SK-N-SH (cell line): ENCODE measurements around the gene F2RL3.

ENCODE experiments used
- EP300 ChIP-seq, 2 experiments: IDR thresholded peaks; 2 replicates each; pipeline versions ENCODE4 v1.4.0 to v1.6.1; 2012; ENCODE audit warnings: borderline replicate concordance in 1 of 2, low read depth in 1 of 2, low read length in 1 of 2
- JUND ChIP-seq: IDR thresholded peaks from 2 replicates; pipeline ENCODE4 v1.4.0; 2012
- NFIC ChIP-seq: IDR thresholded peaks from 2 replicates; pipeline ENCODE4 v1.4.0; 2012; ENCODE audit warnings: borderline replicate concordance
- POLR2AphosphoS5 ChIP-seq: IDR thresholded peaks from 2 replicates; pipeline ENCODE4 v1.6.1; 2012; ENCODE audit warnings: low read depth, low read length
- RXRA ChIP-seq: IDR thresholded peaks from 2 replicates; pipeline ENCODE4 v1.4.0; 2012; ENCODE audit warnings: low read depth, mild to moderate bottlenecking, borderline replicate concordance
- TAF1 ChIP-seq: IDR thresholded peaks from 2 replicates; pipeline ENCODE4 v1.6.1; 2012; ENCODE audit warnings: low read depth, mild to moderate bottlenecking, low read length, moderate library complexity, borderline replicate concordance
- TEAD4 ChIP-seq: IDR thresholded peaks from 2 replicates; pipeline ENCODE4 v1.4.0; 2012; ENCODE audit warnings: mild to moderate bottlenecking, borderline replicate concordance; ENCODE audit not compliant: insufficient read depth
- YY1 ChIP-seq: IDR thresholded peaks from 2 replicates; pipeline ENCODE4 v1.4.0; 2012; ENCODE audit warnings: low read depth, mild to moderate bottlenecking
- TF ChIP-seq, protein P1 (sequence below): fragments of 200-600 bp; sonication (generic); IDR thresholded peaks from 2 replicates; pipeline ENCODE4 v1.6.1; 2017; ENCODE audit warnings: antibody characterized with exemption, mild to moderate bottlenecking, moderate library complexity
- TF ChIP-seq, protein P2 (sequence below): IDR thresholded peaks from 2 replicates; pipeline ENCODE4 v1.6.1; 2012; ENCODE audit warnings: mild to moderate bottlenecking, low read depth, low read length, moderate library complexity
- TF ChIP-seq, protein P3 (sequence below): IDR thresholded peaks from 2 replicates; pipeline ENCODE4 v1.4.0; 2012; ENCODE audit warnings: low read depth
- TF ChIP-seq, protein P4 (sequence below): fragments of 150-350 bp; IDR thresholded peaks from 2 replicates; pipeline ENCODE4 v1.6.1; 2017; ENCODE audit warnings: antibody characterized with exemption, low read length, low read depth, borderline replicate concordance
- TF ChIP-seq, protein P5 (sequence below): IDR thresholded peaks from 2 replicates; pipeline ENCODE4; 2012

DNA sequence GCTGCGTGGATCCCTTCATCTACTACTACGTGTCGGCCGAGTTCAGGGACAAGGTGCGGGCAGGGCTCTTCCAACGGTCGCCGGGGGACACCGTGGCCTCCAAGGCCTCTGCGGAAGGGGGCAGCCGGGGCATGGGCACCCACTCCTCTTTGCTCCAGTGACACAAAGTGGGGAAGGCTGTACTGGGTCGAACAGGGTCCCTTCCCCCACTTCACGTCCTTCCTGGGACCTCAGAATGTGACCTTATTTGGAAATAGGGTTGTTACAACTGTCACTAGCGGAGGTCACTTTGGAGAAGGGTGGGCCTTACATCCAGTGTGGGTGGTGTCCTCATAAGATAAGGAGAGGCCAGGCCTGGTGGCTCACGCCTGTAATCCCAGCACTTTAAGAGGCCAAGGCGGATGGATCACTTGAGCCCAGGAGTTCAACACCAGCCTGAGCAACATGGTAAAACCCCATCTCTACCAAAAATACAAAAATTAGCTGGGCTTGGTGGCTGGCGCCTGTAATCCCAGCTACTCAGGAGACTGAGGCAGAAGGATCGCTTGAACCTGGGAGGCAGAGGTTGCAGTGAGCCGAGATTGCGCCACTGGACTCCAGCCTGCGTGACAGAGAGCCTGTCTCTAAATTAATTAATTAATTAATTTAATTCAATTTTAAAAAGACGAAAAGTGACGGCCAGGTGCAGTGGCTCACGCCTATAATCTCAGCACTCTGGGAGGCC is 1.8 kb downstream of the F2RL3 start:
- TF ChIP-seq NFIC (no peak), YY1 (no peak), JUND (no peak), TAF1 (no peak), TEAD4 (no peak), RXRA (no peak), EP300 (IDR thresholded peaks at IDR 0.05; ENCODE audit: borderline replicate concordance in 1 of 2, low read depth in 1 of 2, low read length in 1 of 2) (no peak), POLR2AphosphoS5 (no peak)
- TF ChIP-seq, protein P1, sequence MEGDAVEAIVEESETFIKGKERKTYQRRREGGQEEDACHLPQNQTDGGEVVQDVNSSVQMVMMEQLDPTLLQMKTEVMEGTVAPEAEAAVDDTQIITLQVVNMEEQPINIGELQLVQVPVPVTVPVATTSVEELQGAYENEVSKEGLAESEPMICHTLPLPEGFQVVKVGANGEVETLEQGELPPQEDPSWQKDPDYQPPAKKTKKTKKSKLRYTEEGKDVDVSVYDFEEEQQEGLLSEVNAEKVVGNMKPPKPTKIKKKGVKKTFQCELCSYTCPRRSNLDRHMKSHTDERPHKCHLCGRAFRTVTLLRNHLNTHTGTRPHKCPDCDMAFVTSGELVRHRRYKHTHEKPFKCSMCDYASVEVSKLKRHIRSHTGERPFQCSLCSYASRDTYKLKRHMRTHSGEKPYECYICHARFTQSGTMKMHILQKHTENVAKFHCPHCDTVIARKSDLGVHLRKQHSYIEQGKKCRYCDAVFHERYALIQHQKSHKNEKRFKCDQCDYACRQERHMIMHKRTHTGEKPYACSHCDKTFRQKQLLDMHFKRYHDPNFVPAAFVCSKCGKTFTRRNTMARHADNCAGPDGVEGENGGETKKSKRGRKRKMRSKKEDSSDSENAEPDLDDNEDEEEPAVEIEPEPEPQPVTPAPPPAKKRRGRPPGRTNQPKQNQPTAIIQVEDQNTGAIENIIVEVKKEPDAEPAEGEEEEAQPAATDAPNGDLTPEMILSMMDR: no peak
- TF ChIP-seq, protein P2, sequence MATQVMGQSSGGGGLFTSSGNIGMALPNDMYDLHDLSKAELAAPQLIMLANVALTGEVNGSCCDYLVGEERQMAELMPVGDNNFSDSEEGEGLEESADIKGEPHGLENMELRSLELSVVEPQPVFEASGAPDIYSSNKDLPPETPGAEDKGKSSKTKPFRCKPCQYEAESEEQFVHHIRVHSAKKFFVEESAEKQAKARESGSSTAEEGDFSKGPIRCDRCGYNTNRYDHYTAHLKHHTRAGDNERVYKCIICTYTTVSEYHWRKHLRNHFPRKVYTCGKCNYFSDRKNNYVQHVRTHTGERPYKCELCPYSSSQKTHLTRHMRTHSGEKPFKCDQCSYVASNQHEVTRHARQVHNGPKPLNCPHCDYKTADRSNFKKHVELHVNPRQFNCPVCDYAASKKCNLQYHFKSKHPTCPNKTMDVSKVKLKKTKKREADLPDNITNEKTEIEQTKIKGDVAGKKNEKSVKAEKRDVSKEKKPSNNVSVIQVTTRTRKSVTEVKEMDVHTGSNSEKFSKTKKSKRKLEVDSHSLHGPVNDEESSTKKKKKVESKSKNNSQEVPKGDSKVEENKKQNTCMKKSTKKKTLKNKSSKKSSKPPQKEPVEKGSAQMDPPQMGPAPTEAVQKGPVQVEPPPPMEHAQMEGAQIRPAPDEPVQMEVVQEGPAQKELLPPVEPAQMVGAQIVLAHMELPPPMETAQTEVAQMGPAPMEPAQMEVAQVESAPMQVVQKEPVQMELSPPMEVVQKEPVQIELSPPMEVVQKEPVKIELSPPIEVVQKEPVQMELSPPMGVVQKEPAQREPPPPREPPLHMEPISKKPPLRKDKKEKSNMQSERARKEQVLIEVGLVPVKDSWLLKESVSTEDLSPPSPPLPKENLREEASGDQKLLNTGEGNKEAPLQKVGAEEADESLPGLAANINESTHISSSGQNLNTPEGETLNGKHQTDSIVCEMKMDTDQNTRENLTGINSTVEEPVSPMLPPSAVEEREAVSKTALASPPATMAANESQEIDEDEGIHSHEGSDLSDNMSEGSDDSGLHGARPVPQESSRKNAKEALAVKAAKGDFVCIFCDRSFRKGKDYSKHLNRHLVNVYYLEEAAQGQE: no peak
- TF ChIP-seq, protein P3, sequence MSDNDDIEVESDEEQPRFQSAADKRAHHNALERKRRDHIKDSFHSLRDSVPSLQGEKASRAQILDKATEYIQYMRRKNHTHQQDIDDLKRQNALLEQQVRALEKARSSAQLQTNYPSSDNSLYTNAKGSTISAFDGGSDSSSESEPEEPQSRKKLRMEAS: no peak
- TF ChIP-seq, protein P4, sequence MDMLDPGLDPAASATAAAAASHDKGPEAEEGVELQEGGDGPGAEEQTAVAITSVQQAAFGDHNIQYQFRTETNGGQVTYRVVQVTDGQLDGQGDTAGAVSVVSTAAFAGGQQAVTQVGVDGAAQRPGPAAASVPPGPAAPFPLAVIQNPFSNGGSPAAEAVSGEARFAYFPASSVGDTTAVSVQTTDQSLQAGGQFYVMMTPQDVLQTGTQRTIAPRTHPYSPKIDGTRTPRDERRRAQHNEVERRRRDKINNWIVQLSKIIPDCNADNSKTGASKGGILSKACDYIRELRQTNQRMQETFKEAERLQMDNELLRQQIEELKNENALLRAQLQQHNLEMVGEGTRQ: no peak
- TF ChIP-seq, protein P5, sequence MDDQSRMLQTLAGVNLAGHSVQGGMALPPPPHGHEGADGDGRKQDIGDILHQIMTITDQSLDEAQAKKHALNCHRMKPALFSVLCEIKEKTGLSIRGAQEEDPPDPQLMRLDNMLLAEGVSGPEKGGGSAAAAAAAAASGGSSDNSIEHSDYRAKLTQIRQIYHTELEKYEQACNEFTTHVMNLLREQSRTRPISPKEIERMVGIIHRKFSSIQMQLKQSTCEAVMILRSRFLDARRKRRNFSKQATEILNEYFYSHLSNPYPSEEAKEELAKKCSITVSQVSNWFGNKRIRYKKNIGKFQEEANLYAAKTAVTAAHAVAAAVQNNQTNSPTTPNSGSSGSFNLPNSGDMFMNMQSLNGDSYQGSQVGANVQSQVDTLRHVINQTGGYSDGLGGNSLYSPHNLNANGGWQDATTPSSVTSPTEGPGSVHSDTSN: no peak
